ENCODE results near the gene OR2S2. TPM values are rescaled to one million over a fixed set of nuclear protein-coding genes. Genes with fewer than 3 reads are reported as not detected.
"Not testable (repeated sequence)": the region's sequence is repeated elsewhere in the genome, so short reads cannot be mapped to it uniquely, and the experiment has no call there.

The OR2S2 gene
- total RNA-seq, 1 experiment from 2014 or later = not detected

- DNase-seq (ENCODE audit: low read depth) = peak; percentile 88
Measured at GRCh38 chr9:35962126-35962906, 4.4 kb upstream of the OR2S2 start.

GRCh38 chr9:35960039-35960655 lies 2.2 kb upstream of the OR2S2 start:
- no peak for DNase-seq (ENCODE audit: low read depth)

DNA sequence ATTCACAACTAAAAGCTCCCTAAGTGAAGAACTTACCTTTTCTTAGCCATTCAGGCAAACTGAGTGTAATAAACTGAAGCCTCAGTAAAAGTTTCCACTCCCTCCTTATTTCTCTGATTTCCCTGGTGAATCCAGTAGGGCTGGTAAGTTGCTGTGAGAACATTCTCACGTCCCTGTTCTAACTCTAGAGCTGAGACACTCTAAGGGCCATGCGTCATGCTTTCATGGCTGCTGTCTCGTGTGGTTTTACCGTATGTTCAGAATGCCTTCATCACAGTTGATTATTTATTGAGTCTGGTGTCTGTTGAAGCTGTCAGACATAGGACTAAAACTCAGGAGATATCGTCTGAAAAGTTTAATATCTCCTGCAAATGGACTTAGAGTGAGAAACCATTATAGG lies 1.3 kb downstream of the OR2S2 start:
- DNase-seq (ENCODE audit: low read depth) = no peak

DNA sequence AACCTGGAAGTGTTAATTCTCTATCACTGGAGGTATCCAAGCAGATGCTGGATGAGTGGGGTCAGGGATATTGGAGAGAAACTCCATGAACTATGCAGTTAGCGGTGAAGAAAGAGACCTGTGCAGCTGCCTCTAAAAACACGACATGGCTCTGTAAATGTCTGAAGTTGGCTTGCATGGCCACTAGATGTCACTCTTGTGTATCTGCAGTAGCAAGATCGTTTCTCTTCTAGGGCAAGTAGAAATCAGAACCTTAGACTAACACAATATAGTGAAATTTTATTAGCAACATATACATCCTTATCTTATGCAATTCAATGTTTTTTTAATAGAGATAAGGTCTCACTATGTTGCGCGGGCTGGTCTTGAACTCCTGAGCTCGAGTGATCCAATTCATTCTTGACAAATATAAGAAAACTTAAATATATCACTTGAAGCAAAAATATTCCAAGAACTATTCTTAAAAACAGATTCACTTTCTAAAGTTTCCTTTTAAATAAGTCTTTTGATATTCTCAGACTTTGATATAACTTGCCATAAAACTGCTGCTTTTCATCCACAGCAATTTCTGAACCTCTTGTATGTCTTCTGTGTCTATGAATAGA lies 2.9 kb downstream of the OR2S2 start:
- peak; percentile 76 for DNase-seq (ENCODE audit: low read depth)

DNA sequence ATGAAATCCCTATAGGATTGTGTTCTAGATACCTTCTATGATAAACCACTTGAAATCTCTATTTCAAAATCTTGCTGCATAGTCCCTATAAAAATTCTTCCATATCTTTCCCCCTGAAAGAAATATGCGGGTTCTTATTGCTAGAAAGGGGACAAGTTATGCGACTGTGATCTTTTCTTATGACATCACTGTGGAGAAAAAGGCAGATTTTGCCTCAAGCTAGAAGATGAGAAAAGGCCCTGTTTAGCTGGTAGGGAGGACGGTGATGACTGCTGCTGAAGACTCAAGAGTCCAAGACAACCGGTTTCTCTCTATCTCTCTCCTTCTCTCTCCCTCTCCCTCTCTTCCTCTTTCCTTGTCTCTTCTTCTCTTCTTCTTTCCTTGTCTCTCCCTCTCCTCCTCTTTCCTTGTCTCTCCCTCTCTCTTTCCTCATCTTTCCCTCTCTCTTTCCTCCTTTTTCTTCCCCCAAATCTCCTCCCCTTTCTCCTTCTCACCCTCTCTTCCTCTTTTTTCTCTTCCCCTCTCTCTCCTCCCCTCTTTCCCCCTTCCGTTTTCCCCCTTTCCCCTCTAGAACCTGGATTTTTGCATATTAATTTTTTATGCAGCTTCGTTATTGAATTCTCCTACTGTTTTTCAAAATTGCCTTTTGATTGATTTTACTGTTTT lies 5.3 kb downstream of the OR2S2 start:
- DNase-seq (ENCODE audit: low read depth) = no peak

GRCh38 chr9:35951736-35952135 lies 6.2 kb downstream of the OR2S2 start:
- DNase-seq (ENCODE audit: low read depth) = peak; percentile 83

DNA sequence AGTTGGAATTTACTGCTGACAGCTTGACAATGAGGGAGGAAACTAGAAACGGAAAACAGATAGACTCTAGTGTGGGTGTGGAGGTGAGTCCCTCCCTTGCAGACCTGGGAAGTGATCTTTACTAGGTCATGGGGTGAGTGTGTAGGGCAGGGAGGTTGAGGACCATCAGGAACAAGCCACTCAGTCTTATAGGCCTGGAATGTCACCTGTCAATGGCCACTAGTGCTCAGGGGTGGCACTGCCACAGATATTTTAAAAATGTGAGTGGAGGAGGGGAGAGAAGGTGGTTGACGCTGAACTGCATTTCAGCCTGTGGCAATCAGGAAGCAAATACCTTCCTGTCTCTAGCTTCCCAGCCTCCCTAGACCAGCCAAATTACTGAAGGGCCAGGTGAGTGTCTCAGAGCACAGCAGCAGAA lies 9.0 kb downstream of the OR2S2 start:
- DNase-seq (ENCODE audit: low read depth) = peak; percentile 42

- DNase-seq (ENCODE audit: low read depth) = no peak
Measured at GRCh38 chr9:35948451-35948850, 9.5 kb downstream of the OR2S2 start.

DNA sequence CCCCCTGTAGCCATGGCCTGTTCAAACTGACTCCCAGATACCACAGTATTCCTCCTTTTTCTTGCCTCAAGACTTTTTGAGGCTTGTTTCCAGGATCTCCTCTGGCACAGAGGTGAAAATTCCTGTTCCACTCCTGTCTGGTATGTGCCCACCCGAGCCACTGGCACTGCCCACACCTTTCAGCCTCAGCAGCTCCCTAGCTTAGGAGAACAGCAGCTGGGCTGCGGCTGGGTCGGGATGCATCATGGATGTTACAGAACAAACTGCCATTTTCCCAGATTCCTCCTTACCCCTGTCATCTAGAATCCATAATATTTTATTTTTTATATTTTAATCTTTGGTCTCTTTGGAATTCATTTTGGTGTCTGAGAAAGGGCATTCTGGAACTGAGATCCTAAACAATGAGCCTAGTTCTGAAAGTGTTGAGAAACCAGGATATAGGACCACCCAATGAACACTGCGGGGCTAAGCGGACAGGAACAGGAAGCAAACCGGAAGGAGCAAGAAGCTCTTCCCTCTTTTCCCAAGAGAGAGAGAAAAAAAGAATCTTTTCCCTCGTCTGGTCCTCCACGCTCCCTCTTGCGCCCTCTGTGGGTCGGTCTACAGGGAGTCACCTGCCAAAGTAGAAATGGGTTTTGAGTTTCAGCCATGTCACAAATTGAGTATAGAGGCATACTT lies 12.5 kb downstream of the OR2S2 start:
- peak; percentile 88 for DNase-seq (ENCODE audit: low read depth)

DNA sequence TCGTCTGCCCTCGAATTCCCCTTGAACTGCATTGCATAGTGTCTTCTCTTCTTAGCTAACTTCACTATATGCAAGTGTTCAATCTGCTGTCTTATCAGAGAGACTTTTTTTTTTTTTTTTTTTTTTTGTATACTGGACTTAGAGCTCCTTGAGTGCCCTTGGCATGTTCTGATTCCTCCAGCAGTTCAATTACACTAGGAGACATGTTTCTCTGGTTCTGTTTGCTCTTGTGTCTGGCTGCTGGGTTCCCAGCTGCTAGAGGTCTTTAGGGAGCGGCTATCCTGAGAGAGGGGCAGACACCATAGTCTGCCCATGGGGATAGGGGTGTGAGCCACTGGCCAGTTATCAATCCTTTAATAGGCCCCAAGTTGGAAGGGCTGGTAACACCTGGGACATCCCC lies 13.1 kb downstream of the OR2S2 start:
- no peak for DNase-seq (ENCODE audit: low read depth)

DNA sequence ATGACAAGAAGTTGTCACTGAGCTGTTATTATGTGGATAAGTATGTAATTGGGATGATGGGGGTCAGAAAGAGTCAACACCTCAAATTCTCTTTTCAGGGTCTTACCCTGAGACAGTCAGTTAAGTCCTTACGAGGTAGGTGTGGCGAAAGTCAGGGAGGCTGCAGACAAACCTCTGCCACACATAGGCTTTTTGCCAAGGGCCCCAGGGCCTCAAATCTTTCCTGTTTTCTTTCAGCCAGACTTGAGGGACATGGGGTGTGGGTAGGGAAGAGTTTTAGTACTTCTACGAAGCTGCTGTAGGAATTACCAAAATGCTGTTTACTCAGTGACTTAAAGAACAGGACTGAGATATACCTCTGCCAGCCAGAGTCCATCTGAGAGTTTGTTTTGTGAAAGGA lies 13.8 kb downstream of the OR2S2 start:
- DNase-seq (ENCODE audit: low read depth) = no peak

- no peak for DNase-seq (ENCODE audit: low read depth)
Measured at GRCh38 chr9:35942286-35942685, 15.7 kb downstream of the OR2S2 start.

GRCh38 chr9:35940458-35941407 lies 17.2 kb downstream of the OR2S2 start:
- no peak for DNase-seq (ENCODE audit: low read depth)

- DNase-seq (ENCODE audit: low read depth) = no peak
Measured at GRCh38 chr9:35939679-35940250, 18.2 kb downstream of the OR2S2 start.

GRCh38 chr9:35938474-35939356 lies 19.2 kb downstream of the OR2S2 start:
- no peak for DNase-seq (ENCODE audit: low read depth)

DNA sequence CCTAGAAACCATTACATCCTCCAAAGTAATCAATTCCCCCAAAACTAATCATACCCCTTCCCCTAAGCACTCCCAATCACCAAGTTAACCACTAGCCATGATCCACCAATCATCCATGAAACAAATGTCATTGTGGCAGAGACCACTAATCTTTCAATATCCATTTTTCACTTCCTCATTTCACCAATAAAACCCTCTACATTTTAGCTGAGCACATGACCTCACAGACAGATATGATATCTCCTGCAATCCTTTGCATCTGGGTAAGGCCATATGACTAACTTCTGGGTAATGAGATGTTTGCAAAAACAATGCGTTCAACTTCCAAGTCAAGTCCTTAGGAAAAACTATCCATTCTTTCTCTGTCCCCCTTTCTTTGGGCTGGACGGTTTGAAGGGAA lies 20.7 kb downstream of the OR2S2 start:
- DNase-seq (ENCODE audit: low read depth) = no peak

DNA sequence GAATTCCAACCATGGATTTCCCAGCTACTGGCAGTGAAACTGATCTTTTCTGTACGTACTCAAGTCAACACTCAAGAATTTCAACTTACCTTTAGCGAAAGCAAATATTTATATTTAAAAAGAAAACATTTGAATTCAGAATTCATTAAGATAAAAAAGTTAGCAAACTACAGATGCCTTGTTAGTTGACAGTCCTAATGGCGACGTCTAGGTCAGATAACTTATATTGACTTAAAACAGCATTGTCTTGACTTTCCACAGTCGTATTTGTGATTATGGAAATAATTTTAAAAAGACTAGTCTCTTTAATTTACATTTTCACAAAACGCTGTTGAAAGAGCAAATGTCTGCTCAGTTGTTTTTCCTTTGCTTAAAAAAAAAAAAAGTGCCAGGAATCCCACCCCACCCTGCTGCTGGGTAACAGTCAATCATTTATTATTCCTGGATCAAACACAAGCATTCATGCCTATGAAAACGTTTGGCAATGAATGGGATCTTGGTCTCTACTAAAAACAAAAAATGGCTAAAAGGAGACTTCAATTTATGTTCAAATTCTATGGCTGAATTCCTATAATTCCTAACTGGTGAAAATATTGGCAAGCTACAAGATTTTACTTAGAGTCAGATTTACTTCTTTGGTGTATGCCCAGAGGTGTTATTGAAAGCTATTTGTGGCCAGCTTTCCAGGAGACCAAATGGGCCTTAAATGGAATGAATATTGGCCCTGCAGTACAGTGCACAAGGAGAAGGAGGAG lies 22.0 kb downstream of the OR2S2 start:
- peak; percentile 74 for DNase-seq (ENCODE audit: low read depth)

DNA sequence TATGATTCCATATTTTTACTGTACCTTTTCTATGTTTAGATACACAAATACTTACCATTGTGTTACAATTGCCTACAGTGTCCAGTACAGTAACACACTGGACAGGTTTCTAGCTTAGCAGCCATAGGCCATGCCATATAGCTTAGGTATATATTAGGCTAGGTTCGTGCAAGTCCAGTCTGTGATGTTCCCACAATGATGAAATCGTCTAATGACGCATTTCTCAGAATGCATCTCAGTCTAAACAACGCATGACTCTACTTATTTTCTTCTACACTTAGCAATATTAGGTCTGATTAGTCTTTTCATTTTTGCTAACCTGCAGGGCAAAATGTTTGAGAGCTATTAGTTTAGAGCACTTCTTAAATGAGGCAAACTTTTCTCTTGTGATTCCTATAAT lies 22.7 kb downstream of the OR2S2 start:
- DNase-seq (ENCODE audit: low read depth) = peak; percentile 49

GRCh38 chr9:35934069-35934468 lies 23.9 kb downstream of the OR2S2 start:
- DNase-seq (ENCODE audit: low read depth) = not testable (repeated sequence)
